ENCODE data around the gene ZNF213. TPM values are rescaled to one million over a fixed set of nuclear protein-coding genes. Genes with fewer than 3 reads are reported as not detected.
"Not testable (repeated sequence)": the region's sequence is repeated elsewhere in the genome, so short reads cannot be mapped to it uniquely, and the experiment has no call there.

The ZNF213 gene
- total RNA-seq, 1 donor from 2014 or later: 5.6 TPM

DNA sequence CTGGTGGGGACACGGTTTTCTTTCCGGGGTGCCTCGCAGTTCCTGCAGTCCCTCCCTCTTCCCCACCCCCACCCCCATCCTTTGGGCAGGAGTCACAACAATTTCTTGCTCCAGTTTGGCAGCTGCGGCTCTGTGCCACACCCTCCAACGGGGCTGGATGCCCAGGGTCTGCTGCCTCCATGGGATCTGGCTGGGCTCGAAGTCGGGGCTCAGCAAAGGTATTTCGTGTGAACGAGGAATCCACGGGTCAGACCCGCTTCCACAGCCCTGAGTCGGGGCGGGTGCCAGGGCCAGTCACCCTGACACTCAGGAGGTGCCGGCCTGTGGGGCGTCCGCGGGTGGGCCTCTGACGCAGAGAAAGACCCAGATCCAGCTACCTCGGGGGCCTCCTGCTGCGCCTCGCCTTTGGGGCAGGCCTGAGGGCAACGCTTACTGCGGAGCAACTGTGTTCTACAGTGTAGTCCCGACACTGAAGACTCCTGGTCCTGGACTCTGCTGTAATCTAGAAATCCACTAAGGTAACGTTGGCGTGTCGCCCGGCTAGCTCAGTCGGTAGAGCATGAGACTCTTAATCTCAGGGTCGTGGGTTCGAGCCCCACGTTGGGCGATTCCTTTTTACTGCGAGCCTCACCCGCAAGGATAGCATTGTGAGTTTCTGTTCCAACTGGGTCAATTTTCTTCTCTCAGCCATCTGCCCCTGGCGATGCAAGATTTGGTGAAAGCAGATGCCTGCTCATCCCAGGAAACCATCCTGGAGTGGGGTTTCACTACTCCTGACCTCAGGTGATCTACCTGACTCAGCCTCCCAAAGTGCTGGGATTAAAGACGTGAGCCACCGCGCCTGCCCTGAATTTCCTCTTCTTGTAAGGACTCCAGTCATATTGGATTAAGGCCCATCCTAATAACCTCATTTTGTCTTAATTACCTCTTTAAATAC is 40.6 kb downstream of the ZNF213 start:
- Mint-ChIP-seq H3K36me3 (ENCODE audit: low read depth) (no peaks in the 10 kb centered on the region), H3K4me1 (peaks cover 31% of the 10 kb centered on the region), H3K27ac (no peak overlapping the region), H3K9me3 (no peaks in the 10 kb centered on the region), H3K4me3 (no peak overlapping the region), H3K27me3 (peaks cover 67% of the 10 kb centered on the region)
- no peak for ATAC-seq (ENCODE audit: low read depth)
- POLR2A ChIA-PET: interaction anchor here (0.5 to 1.0 kb wide), 2 partner anchors 15 to 24 kb away, joined by 8 to 10 read pairs; no protein-coding TSS in a partner anchor
- TF ChIP-seq, protein P1, sequence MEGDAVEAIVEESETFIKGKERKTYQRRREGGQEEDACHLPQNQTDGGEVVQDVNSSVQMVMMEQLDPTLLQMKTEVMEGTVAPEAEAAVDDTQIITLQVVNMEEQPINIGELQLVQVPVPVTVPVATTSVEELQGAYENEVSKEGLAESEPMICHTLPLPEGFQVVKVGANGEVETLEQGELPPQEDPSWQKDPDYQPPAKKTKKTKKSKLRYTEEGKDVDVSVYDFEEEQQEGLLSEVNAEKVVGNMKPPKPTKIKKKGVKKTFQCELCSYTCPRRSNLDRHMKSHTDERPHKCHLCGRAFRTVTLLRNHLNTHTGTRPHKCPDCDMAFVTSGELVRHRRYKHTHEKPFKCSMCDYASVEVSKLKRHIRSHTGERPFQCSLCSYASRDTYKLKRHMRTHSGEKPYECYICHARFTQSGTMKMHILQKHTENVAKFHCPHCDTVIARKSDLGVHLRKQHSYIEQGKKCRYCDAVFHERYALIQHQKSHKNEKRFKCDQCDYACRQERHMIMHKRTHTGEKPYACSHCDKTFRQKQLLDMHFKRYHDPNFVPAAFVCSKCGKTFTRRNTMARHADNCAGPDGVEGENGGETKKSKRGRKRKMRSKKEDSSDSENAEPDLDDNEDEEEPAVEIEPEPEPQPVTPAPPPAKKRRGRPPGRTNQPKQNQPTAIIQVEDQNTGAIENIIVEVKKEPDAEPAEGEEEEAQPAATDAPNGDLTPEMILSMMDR (IDR thresholded peaks at IDR 0.05): no peak
- no peak for DNase-seq
- CTCF ChIA-PET: no interaction called here
- intact Hi-C loops (cut with micrococcal nuclease): no loop called here

DNA sequence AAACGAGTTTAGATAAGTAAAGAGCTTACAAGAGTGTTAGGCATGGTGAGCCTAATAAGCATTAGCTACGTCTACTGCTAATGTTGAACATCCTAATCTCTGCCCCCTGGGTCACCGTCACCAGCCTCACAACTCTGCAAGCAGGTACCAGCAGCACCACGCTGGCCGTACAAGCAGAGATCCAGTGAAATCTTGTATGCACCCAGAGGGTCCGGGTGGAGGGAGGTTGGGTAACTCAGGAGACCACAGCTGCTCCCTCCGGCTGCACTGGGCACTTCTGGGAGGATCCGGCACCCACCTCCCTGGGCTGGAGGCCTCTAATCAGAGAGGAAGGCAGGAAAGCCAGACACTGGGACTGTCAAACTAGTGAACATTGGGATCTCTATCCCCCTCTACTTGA is 44.8 kb downstream of the ZNF213 start:
- POLR2A ChIA-PET: no interaction called here
- Mint-ChIP-seq H3K27me3 (peaks cover 74% of the 10 kb centered on the region), H3K4me3 (no peak overlapping the region), H3K27ac (no peak overlapping the region), H3K9me3 (no peaks in the 10 kb centered on the region), H3K36me3 (ENCODE audit: low read depth) (no peaks in the 10 kb centered on the region), H3K4me1 (peaks cover 20% of the 10 kb centered on the region)
- DNase-seq (no peak), ATAC-seq (ENCODE audit: low read depth) (no peak)
- CTCF ChIA-PET: interaction anchor here (1.0 kb wide), 1 partner anchor 148 kb away, joined by 3 read pairs; no protein-coding TSS in a partner anchor
- intact Hi-C loops (cut with micrococcal nuclease): loop anchor here (5.0 kb wide), 1 partner anchor 323 kb away; the partner anchor contains the start of gene CLUAP1
- TF ChIP-seq, protein P1 (IDR thresholded peaks at IDR 0.05): no peak

DNA sequence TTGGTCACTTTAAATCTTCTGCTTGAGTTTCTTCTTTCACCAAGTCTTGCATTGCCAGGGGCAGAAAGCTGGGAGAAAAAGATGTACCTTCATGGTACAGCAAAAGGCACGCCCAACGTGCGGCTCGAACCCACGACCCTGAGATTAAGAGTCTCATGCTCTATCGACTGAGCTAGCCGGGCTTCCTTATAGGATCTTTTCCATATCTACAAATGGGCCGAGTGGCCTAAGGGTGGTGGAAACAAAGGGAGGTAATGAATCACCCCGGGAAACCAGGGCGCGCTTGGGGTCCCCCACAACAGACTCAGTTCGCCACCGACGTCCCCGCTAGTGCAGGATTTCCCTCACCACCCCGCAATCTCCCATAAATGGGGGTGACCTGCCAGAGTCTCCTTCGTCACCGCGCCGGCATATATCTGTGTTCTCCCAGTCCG is 45.6 kb downstream of the ZNF213 start:
- DNase-seq (no peak), ATAC-seq (ENCODE audit: low read depth) (no peak)
- Mint-ChIP-seq H3K27ac (no peak overlapping the region), H3K9me3 (no peaks in the 10 kb centered on the region), H3K36me3 (ENCODE audit: low read depth) (no peaks in the 10 kb centered on the region), H3K4me3 (no peak overlapping the region), H3K27me3 (peaks cover 72% of the 10 kb centered on the region), H3K4me1 (peaks cover 20% of the 10 kb centered on the region)
- POLR2A ChIA-PET: interaction anchor here (0.7 kb wide), 1 partner anchor 210 kb away, joined by 4 read pairs; no protein-coding TSS in a partner anchor
- CTCF ChIA-PET: interaction anchor here (1.0 kb wide), 1 partner anchor 149 kb away, joined by 3 read pairs; no protein-coding TSS in a partner anchor
- intact Hi-C loops (cut with micrococcal nuclease): loop anchor here (5.0 kb wide), 1 partner anchor 322 kb away; the partner anchor contains the start of gene CLUAP1
- TF ChIP-seq, protein P1 (IDR thresholded peaks at IDR 0.05): no peak

DNA sequence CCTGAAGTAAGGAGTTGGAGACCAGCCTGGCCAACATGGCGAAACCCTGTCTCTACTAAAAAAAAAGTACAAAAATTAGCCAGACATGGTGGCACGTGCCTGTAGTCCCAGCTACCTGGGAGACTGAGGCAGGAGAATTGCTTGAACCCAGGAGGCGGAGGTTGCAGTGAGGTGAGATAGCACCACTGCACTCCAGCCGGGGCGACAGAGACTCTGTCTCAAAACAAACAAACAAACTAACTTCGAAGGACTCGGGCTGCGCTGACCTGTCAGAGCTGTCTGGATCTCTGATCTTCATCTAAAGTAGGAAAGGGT is 47.4 kb downstream of the ZNF213 start:
- intact Hi-C loops (cut with micrococcal nuclease): loop anchor here (2.0 to 5.0 kb wide), 2 partner anchors 31 to 320 kb away; partner anchors contain the start of gene CLUAP1
- H3K4me3 Mint-ChIP-seq: peak overlapping the region; percentile 62
- ATAC-seq (ENCODE audit: low read depth); H3K36me3 Mint-ChIP-seq (ENCODE audit: low read depth); H3K9me3 Mint-ChIP-seq; DNase-seq: not testable (repeated sequence)
- CTCF ChIA-PET: interaction anchor here (1.1 kb wide), 1 partner anchor 8 kb away, joined by 3 read pairs; no protein-coding TSS in a partner anchor
- peak overlapping the region; percentile 63 for H3K27ac Mint-ChIP-seq
- peaks cover 19% of the 10 kb centered on the region for H3K4me1 Mint-ChIP-seq
- peaks cover 71% of the 10 kb centered on the region for H3K27me3 Mint-ChIP-seq
- POLR2A ChIA-PET: interaction anchor here (0.5 to 0.8 kb wide), 2 partner anchors 32 to 35 kb away, joined by 3 to 5 read pairs; no protein-coding TSS in a partner anchor

DNA sequence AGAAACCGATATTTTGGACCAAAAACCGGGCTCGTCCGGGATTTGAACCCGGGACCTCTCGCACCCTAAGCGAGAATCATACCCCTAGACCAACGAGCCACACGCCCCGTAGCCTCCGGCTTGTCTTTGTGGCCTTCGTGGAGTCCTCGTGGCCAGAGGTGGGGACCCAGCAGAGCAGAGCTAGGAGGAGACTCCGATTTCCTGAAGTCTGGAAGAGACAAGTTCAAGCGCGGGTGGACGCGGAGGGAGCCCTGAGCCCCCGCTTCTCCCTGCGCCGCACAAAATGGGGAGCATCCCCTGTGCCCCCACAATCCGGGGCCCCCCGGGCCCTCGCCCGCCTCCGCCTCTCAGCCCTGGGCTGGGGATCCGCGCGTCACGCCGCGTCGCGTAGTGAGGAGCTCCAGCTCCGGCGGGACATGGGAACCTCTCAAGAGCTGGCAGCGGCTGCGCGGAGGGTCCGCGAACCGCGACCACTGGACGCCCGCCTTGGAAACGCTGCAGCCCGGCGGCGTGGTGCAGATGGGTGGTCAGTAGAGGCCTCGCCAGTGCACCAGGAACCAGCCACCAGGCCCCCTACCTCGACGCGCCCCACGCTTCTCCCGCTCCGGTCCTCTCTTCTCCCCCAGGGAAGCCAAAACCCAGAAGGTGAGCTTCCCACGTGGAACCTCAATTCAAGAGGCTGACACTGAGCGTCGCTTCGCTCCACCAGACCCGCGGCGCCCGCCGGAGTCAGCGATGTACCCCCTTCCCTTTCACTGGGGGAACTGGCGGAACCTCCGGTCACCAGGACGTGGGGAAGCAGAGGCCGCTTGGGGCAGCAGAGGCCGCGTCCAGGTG is 48.0 kb downstream of the ZNF213 start:
- intact Hi-C loops (cut with micrococcal nuclease): loop anchor here (2.0 to 5.0 kb wide), 2 partner anchors 32 to 319 kb away; partner anchors contain the start of gene CLUAP1
- Mint-ChIP-seq H3K9me3 (no peaks in the 10 kb centered on the region), H3K27me3 (peaks cover 71% of the 10 kb centered on the region), H3K27ac (peak overlapping the region; percentile 63), H3K4me3 (peak overlapping the region; percentile 62), H3K36me3 (ENCODE audit: low read depth) (no peaks in the 10 kb centered on the region), H3K4me1 (peaks cover 21% of the 10 kb centered on the region)
- DNase-seq: no peak
- ChIA-PET POLR2A (interaction anchor here (0.5 to 1.0 kb wide), 4 partner anchors 35 to 274 kb away, joined by 3 to 4 read pairs (median 3); partner anchors contain the start of gene ZNF200), CTCF (interaction anchor here (0.8 to 1.5 kb wide), 3 partner anchors 9 to 155 kb away, joined by 3 to 4 read pairs (median 3); no protein-coding TSS in a partner anchor)
- TF ChIP-seq, protein P1 (IDR thresholded peaks at IDR 0.05): no peak
- ATAC-seq (ENCODE audit: low read depth): peak; percentile 40

Measured in activated B cell treated with CpG ODN at 0.5 μM for 24 hours (primary cell).